Stimulated activated CD8-positive, alpha-beta memory T cell treated with anti-CD3 and anti-CD28 coated beads, Interleukin-15, amount 100 ng/mL, for 24 hours (primary cell): ENCODE data around the gene CDKAL1.
"Not testable (repeated sequence)": the region's sequence is repeated elsewhere in the genome, so short reads cannot be mapped to it uniquely, and the experiment has no call there.

Experiments used
- DNase-seq: peaks from one replicate; pipeline ENCODE4 v3.0.0-alpha.2; 2020; ENCODE audit warnings: low read depth

The CDKAL1 gene

DNA sequence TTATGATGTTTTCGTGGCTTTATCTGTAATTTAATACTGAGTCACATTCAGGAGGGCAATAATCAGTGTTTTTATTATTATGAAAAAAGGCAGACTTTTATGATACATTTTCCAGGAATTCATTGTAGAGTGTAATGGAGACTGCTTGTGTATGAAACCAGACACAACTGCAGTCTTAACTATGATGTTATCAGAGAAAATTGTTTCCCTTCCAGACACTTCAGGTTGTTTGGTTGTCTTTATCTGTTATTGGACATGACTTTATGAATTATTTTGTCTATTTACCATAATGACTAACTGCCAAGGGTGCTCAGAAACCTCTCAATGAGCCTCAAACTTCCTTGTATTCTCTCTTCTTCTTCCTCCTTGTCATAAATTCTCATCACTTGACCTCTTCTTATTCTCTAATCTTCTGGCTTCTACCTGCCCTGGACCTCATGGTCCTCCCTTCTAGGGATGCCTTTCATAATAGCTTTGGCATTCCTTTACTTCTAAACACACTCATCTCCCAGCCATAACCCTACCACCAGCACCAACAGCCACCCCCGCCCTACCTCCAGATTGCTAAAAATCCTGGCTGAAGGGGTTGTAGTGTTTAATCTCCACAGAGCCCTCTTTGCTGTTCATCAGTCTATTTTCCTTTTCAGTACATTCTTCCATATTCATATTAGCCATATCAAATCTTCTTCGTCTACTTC lies 492.5 kb downstream of the CDKAL1 start:
- DNase-seq, result no peak

DNA sequence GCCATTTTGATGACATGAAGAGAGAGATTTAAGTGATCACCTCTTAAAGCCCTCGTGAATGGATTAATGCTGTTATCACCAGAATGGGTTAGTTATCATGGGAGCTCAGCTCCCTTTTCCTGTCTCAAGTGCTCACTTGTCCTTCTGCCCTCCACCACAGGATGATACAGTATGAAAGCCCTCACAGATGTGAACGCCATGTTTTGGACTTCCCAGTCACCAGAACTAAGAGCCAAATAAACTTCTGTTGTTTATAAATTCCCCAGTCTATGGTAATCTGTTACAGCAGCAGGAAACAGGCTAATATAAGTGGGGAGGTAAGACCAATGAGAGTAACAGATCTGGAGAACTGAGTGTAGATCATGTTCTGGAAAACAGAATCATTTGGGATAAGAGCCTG lies 493.2 kb downstream of the CDKAL1 start:
- DNase-seq, result no peak

DNA sequence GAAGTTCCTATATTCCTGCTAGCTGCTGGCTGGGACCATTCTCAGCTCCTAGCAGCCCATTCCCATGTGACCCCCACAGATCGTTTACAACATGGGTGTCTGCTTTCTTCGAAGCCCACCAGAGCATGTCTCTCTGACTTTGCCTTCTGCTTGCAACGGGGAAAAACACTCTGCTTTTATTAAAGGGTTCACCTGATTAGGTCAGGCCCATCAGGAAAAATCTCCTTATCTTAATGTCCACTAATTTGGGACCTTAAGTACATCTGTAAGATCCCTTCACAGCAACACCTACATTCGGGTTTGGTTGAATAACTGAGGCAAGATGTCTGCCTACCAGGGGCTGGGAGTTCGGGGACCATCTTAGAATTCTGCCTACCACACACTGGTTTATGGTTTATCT lies 496.9 kb downstream of the CDKAL1 start:
- DNase-seq, result no peak

DNA sequence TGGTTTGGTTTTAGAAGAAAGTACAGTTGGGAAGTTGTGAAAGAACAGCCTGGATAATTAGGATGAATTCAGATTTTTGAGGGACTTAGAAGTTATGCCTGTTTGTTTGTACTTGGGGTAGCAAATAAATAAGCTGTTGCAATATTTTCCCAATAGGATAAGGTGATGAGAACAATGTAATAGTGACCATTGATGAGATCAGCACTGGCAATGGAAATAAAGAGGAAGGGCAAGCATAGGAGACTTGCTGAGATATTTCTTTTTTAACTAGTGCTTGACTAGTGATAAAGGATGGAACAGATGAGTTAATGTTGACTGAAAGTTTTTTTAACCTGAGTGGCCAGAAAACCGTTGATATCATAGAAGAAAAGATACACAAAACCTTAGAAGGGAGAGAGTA lies 498.8 kb downstream of the CDKAL1 start:
- no peak for DNase-seq

DNA sequence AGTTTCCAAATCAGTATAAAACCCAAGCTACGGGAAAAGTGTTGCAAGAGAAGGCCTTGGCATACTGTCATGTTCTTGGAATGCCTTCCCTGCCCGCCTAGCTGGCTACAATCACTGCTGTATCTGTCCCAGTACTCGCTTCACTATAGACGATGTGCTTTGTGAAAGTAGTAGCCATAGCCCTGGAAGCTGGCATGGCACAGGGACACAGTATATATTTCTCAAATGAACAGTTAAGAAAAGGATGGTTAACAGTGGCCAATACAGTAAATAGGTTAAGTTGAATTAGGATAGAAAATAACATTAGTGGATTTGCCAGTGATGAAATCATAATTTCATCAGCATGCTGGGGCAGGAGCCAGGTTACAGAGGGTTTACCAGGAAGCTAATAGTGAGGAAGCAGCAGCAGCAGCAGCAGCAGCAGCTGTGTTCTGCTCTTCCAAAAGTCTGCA lies 499.3 kb downstream of the CDKAL1 start:
- no peak for DNase-seq

DNA sequence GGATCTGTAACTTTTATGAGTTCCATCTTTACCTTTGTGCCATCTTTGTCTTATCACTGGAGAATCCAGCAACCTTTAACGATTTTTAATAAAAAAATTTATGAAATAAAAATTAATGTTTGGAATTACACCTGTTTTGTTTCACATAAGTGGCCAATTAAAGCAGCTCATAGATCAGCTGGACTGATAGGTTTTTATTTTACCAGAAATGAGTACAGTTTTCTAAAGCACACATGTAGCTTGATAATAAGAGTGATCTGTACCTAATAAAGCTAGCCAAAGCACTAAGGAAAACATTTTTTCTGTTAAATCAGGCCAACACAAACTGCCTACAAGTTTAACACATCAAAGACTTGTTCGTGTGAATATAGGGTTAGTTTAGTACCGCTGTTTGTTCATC lies 500.1 kb downstream of the CDKAL1 start:
- DNase-seq, result no peak

DNA sequence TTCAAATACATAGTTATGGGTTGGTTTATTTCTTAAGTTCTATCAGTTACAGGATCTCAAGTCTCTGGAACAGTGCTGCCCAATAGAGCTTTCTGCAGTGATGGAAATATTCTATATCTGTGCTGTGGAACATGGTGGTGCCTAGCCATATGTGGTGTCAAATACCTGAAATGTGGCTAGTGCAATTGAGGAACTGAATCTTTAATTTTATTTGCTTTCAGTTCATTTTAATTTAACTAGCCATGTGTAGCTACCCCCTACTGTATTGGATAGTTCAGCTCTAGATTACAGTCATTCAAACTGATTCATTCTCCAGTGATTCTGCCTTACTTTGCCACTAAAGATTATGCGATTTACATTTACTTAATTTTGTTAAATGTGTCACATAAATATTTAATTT lies 503.2 kb downstream of the CDKAL1 start:
- no peak for DNase-seq

DNA sequence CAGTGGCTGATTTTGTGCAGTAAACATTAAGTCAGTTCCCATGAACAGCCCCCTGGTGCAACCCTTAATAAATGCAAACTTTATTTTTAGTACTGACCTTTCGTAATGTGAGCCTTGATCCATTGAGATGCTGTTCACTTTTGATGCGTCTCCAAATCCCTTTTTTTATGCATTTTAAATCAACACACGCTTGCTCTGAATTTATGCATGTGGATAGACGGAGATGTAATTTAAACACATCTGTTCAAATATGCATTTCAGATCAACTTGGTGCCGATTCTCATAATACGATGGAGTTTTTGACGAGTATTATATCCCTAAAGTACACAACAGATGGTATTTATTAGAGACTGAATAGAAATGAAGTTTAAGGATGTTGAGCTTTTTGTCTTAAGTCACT lies 505.7 kb downstream of the CDKAL1 start:
- DNase-seq, result no peak

DNA sequence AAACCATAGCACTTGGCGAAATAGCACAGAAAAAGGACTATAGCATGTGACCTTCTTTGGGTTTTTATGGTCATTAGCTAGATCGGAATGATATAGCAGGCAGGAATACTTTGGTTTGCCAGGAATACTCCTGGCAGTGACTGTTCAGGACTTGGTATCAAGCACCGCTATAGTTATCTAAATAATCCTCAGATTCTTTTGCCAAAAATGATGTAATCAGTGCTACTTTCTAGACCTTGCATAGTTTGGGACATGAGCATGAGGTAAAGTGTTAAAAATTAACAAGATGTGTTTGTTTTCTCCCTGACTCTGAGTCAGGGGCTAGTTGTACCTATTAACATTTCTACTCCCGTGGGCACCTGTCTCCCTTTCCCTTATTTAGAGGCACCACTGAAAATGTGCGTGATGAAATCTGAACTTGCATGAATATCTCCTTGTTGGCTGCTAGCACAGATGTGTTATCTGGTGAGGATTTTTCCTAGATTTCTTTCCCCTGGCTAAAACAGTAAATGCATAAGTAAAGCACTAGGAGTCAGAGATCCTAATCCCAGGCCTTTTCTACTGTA lies 511.0 kb downstream of the CDKAL1 start:
- no peak for DNase-seq

DNA sequence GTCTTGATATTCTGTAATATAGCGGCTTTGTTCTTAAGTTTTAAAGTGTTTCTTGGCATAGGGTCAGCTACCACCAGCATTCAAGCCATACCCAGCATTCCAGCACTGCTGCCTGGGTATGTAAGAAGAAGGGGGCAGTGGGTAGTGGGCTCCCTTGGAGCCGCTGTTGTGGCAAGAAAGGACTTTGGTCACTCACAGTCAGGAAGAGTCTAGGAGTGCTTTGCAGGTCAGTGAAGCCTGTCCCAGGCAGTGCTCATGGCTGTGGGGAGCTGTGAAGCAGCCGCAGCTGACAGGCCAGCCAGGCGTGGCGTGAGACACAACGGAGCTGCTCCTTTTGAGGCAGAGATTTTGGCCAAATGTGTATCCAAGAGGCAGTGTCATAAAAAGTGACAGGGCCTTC lies 512.0 kb downstream of the CDKAL1 start:
- no peak for DNase-seq

DNA sequence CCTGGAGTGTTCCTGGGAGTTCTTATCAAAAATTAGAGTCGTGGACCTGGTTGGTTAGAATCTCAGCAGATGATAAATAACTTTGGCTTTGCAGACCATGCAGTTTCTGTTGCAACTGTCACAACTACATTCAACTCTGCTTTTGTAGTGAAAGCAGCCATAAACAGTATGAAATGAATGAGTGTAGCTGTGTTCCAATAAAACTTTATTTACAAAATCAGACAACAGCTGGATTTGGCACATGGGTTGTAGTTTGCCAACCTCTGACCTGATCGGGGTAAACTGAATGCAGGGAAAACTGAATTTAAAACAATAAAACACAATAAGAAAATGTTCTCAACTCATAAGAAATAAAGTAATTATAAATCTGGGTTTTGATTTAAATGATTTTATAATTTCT lies 513.8 kb downstream of the CDKAL1 start:
- no peak for DNase-seq

DNA sequence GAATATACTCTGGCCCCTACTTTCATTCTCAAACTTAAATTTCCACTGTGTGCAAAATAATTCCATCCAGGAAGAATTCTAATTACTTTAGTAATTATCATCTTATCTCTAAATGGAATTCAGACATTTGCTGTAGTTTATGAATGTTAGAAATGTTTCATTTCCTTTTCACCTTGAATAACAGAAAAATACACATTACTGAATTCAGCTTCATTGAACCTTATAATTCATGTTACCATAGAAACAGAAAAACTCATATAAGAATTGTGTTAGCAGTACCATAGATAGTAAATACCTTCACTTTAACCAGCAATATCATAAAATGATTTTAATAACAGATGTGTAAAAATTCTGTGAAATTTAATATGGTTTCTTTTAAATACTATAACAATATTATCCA lies 514.9 kb downstream of the CDKAL1 start:
- DNase-seq, result no peak

DNA sequence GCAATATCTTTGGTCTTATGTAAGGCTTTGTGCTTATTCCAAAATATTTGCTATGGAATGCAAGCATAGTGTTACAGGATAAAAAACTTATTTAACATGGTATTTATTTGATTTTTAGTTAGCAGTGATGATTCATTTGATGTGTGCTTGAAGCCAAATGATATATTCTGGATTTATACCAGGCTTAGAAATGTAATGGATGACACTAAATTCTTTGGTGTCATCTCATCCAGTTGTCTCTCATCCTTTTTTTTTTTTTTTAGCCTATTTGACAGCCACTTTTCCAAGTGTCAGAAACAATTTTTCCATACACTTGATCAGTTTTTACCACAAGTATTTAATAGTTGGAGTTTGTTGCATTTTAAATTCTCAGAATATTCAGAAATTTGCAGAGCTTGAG lies 515.3 kb downstream of the CDKAL1 start:
- no peak for DNase-seq

DNA sequence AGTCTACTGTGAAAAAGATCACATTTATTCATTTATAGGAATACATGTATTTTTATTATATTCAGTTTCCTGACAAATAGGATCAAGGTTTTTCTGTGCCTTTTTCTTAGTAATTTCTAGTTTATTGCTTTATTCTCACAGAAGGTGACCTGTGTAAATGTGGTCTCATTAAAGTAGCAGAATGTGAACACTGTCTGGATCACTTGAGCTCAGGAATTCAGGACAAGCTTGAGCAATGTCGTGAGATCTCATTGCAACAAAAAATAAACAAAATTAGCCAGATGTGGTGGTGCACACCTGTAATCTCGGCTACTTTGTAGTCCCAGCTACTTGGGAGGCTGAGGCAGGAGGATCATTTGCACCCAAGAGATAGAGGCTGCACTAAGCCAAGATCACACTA lies 516.7 kb downstream of the CDKAL1 start:
- no peak for DNase-seq

DNA sequence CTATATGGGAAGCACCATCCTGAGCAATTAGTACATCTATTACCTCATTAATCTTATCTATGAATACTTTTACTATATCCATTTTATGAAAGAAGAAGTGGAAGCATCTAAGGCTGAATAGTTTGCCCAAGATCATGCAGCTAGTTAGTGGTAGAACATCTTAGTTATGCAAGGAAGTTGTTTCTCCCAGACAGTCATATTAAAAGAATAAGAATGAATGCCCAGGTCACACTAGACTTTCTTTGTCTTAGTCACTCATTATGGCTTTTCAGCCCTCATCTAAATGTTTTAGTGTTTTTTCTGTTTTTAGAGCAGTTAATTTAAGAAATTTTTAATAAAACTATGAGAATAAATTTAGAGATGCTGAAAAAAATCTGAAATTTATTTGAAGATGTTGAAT lies 517.5 kb downstream of the CDKAL1 start:
- no peak for DNase-seq

DNA sequence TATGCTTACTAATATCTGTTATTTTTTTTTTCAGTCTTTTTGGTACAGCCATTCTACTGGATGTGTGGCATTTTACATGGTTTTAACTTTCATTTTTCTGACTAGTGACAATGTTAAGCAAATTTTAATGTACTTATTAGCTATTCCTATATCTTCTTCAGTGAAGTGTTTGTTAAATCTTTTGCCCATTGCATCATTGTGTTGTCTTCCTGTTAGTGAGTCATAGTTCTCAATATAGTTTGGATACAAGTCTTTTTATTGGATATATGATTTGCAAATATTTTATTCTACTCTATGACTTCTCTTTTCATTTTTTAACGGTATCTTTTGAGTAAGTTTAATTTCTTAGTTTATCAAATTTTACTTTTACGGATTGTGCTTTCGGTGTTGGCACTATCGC lies 519.4 kb downstream of the CDKAL1 start:
- no peak for DNase-seq

DNA sequence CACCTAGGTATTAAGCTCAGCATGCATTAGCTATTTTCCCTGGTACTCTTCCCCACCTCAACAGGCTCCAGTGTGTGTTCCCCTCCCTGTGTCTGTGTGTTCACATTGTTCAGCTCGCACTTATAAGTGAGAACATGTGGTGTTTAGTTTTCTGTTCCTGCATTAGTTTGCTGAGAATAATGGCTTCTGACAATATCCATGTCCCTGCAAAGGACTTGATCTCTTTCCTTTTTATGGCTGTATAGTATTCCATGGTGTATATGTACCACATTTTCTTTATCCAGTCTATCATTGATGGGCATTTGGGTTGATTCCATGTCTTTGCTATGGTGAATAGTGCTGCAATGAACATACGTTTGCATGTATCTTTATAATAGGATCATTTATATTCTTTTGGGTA lies 521.2 kb downstream of the CDKAL1 start:
- not testable (repeated sequence) for DNase-seq

DNA sequence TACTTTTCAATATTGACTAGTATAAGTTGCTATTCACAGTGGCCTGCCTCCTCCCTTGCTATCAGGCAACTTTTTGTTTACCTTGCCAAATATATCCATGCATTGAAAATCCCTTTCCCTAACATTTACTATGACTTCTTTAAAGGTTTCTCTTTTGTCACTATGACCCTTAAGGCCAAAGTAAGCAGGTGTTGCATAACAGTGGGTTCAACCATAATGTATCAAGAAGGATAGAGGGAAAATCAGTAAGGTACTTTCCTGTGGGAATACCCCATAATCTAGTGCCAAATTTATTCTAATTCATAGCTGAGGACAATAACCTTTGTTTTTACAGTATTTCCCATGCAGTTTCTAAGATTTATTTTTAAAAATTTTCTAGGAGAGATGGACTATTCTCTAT lies 527.6 kb downstream of the CDKAL1 start:
- no peak for DNase-seq

DNA sequence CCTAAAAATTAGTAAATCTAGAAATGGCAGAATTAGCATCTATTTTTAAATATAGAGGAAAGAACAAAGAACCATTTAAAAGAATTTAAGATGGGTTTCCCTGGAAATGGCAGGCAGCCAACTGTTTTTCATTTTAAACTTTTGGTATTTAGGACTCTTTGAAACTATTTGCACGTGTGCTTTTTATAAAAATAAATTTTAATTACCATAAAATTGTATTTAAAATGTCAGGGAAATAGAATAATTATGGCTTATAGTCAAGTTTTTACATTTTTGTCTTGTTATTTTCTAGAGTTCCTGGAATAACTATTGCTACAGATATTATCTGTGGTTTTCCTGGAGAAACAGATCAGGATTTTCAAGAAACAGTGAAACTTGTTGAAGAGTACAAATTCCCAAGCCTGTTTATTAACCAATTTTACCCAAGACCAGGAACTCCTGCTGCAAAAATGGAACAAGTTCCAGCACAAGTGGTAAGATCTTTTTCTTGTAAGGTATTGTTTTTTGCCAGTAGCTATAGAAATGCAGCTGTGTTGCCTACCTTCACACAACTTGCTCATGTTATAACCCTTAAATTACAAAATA lies 530.6 kb downstream of the CDKAL1 start:
- DNase-seq, result no peak

DNA sequence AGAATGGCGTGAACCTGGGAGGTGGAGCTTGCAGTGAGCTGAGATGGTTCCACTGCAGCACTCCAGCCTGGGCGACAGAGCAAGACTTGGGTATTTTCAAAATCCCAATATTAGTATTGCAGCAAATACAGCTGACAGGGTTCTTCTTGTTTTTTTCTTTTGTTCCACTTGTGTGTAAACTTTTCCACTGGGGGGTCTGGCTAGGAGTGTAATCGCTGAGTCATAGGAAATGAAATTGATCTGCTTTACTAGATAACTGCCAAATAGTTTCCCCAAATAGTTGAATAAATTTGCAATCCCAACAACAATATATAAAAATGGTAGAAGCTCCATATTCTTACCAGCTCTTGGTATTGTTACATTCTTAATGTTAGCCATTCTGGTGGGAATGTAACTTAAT lies 533.3 kb downstream of the CDKAL1 start:
- DNase-seq, result no peak

DNA sequence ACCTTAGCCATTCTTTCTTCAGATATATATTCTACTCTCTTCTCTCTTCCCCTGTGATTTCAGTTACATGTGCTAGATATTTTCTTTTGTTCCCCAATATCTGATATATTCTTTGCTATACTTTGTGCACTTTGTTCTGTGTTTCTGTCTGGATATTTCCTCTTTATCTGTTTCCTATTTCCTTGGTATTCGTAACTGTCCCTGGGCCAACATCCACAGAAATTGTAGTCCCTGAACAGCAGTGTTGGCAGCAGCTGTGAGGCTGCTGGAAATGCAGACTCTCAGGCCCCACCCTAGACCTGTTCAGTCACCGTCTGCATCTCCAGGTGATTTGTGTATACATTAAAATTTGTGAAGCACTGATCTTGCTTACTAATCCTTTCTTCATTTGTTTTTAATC lies 536.4 kb downstream of the CDKAL1 start:
- no peak for DNase-seq

DNA sequence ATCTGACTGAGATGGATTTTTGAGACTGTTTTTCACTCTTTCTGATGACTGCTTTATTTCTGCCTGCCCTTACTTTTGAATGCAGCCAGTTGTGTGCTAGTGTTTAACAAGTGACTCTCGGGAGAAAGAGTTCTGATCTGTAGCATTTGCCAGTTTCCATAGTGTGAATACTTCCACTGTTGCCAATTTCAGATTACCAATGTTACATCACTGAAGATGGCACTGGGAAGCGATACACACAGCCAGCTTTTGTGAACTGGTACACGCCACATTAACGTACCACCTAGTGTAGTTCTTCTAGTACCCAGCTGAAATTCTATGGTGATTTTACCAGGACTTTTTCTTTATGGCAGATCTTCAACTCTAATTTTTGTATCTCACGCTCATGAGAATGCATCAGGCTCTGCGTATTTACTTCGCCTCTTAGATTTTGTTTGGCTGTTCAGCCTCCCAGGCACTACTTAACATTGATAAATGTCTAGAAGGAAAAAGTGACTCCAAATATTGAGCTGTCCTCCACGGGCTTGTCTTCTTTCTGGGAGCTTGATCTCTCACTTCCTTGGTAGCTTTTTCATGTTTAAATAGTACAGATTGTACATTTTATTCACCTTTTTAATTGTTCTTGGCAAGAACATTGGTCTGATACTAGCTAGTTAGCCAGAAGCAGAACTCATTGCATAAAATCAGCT lies 537.7 kb downstream of the CDKAL1 start:
- no peak for DNase-seq

DNA sequence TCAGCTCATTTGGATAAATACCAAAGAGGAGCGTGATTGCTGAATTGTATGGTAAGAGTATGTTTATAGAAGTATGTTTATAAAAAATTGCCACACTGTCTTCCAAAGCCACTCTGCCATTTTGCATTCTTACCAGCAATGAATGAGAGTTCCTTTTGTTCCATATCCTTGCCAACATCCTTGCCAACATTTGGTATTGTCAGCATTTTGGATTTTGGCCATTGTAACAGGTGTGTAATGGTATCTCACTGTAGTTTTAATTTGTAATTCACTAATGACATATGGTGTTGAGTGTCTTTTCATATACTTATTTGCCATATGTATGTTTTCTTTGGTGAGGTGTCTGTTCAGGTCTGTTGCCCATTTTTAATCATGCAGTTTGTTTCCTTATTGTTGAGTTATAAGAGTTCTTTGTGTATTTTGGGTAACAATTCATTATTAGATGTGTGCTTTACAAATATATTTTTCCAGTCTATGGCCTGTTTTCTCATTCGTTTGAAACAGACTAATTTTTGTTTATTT lies 539.1 kb downstream of the CDKAL1 start:
- DNase-seq, result no peak
